GM18519 (cell line): ENCODE data around the gene DFFB.

Source experiments
- ATAC-seq: cut with Tn5 transposase; IDR thresholded peaks from one replicate; pipeline ENCODE4 v1.9.1; 2021; ENCODE audit warnings: mild to moderate bottlenecking, moderate library complexity; ENCODE audit not compliant: unreplicated experiment, low FRiP score

Gene DFFB

DNA sequence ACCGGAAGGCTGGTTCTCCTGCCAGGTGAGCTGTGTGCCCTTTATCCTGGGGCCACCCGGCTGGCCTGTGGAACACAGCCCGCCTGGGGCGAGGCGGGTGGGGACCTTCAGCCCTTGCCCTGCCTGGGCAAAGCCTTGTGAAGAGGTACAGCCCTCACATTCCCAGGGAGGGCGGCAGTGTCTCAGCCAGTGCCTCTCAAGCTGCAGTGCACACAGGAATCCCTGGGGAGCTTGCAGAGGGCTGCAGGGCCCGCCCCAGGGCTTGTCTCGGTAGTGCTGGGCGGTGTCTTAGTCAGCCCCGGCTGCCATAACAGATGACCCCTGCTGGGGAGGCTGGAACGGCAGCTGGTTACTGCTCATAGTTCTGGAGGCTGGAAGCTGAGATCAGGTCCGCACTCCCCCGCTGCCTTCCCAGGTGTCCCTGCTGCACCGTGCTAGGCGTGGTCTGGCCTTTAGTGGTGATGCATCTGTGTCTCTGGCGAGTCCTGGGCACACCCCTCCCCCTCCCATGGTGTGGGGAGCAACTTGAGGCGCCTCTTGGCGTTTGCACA, 12.6 kb downstream of the DFFB start:
- ATAC-seq: no peak

DNA sequence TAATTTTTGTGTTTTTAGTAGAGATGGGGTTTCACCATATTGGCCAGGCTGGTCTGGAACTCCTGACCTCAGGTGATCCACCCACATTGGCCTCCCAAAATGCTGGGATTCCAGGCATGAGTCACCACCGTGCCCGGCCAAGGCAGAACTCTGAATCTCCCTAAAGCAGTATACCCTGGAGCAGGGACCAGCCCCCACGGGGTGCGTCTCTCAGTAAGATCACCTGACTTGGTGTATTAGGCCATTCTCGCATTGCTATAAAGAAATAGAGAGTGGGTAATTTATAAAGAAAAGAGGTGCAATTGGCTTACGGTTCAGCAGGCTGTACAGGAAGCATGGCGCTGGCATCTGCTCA, 14.2 kb downstream of the DFFB start:
- no peak for ATAC-seq

DNA sequence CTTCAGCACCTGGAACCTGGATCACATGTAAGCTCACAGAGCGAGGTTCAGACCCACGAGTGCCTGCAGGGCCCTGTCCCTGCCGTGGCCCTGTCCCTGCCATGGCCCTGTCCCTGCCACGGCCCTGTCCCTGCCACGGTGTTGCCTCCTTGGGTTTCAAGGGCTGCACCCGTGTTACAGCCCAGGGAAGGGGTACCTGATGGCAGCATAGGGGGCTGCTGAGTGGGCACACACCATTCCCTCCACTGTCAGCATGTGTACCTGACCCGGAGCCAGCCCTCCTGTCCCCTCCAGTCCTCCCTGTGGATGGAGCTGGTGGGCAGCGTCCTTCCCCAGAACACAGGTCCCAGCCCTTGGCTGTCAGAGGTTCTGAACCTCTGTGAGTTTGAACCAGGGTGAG, 15.3 kb downstream of the DFFB start:
- ATAC-seq: no peak

DNA sequence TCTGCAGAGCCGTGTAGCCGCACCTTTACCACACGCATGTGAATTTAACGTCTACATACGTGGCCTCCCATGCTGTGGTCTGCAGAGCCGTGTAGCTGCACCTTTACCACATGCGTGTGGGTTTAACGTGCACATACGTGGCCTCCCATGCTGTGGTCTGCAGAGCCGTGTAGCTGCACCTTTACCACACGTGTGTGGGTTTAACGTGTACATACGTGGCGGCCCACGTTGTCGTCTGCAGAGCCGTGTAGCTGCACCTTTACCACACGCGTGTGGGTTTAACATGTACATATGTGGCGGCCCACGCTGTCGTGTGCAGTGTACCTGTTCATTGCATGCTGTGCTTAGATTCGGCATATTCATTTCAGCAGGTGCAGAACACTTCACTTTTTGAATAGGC, 17.5 kb downstream of the DFFB start:
- ATAC-seq: no peak

DNA sequence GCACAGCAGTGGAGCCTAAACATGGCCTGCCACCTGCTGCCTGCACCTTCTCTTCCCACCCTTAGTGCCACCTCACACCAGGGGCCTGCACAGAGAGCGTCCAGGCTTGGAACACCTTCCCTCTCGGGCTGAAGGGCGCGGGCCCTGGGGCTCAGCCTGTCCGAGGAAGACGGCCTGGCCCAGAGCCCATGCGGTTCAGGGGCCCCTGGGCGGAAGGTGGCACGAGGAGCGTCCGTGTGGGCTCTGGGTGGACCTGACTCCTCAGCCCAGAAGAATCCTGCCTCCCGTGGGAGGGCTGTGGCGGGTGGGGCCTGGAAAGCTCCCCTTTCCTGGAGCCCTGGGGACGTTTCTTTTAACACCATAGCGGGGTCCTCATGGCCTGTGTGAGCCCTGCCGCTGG, 19.4 kb downstream of the DFFB start:
- no peak for ATAC-seq

DNA sequence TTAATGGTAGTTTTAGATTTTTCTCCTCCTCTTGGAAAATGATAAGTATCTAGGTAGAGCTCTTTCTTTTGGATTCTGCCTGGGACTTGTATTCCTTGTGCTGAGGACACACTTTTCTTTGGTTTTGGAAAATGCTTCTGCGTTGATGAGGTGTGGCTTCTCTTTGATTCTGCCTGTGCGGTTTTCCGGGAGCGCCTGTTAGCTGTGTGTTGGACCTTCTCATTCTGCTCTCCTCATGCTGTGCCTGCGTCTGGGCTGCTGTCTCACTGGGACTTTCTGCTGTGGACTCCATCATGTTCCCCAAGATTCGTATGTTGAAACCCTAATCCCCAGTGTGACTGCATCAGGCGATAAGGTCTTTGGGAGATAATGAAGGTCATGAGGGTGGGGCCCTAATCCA, 21.8 kb downstream of the DFFB start:
- no peak for ATAC-seq

DNA sequence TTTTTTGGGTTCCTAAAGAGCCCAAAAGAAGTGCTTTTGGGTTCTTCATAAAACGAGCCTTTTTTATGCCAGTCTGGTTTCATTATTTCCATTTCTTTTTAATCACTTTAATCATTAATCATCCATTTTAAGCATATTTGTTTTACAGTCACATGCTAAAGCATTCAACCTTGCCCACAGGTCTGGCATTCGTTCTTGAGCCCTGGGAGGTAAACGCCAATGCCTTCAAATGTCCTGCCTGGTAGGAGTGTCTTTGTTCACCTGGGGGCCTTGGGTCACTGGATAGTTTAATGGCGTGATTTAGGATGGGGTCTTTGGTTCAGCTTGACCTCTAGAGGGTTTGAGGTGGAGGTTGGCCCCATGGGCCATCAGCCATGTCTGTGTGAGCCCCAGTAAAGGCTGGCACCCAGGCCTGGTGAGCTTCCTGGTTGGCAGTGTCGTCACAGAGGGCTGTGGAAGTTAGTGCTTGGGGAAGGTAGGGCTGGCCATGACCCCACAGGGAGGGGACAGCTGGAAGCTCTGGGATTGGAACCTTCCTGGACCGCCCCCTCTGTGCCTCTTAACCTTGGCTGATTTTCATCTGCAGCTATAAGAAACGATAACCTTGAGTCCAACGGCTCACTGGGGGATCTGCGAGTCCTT, 22.6 kb downstream of the DFFB start:
- no peak for ATAC-seq

DNA sequence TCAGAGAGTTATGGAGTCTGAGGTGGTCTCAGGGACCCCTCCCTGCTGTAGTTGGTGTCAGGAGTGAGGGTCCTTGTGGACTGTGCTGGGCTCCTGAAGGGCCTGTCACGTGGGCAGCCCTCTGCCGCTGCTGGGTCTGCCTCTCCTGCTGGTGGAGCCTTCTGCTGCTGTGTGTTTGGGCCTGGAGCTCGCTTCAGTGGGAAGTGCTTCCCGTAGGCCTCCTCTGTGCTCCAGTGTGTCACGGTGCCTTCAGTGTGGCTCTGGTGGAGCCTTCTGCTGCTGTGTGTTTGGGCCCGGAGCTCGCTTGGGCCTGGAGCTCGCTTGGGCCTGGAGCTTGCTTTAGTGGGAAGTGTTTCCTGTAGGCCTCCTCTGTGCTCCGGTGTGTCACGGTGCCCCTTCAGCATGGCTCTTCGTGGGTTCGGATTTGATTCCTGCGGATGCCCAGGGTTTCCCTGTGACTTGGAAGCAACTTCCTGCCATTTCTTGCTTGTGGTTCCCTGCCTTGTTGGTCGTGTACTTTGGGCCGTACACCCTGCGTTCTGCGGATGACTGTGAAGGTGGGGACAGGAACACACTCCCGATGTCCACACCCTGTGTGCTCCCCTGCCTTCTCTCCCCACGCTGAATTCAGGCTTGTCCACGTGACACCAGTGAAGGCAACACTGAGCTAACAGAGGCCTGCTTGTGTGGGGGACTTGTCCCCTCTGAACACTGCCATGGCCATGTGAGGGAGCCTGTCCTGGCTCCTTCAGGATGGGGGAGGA, 23.3 kb downstream of the DFFB start:
- ATAC-seq: no peak

DNA sequence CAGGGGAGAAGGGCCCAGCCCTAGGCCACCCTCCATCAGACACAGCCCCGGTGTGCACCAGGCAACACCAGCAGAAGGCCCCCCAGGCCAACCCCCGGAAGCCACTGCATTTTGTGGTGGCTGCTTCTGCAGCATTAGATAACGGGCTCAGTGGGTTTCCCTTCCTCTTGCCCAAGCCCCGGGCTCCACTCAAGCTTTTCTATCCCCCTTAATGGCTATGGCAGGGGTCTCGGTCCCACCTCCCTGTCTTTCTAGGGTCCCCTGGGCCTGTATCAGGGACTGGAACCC, 23.9 kb downstream of the DFFB start:
- no peak for ATAC-seq

DNA sequence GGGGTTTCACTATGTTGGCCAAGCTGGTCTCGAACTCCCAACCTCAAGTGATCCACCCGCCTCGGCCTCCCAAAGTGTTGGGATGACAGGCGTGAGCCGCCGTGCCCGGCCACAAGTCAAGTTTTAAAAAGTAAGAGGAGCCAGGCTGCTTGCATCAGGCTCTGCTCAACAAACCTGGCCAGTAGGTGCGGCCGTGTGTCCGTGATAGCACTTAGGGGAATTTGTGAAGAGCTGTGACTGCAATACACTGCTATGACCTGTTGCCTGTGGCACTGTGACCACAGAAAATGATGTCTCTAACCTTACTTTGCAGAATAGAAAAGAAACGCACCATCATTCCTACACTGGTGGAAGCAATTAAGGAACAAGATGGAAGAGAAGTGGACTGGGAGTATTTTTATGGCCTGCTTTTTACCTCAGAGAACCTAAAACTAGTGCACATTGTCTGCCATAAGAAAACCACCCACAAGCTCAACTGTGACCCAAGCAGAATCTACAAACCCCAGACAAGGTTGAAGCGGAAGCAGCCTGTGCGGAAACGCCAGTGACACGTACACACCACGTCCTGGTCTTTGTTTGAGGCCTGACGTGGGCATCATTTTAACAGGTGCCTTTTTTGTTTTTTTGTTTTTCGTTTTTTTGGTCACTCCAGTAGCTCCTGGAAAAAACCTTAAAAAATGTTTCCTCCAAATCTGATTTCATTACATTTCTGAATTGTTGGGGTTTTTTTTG, 26.1 kb downstream of the DFFB start:
- no peak for ATAC-seq

DNA sequence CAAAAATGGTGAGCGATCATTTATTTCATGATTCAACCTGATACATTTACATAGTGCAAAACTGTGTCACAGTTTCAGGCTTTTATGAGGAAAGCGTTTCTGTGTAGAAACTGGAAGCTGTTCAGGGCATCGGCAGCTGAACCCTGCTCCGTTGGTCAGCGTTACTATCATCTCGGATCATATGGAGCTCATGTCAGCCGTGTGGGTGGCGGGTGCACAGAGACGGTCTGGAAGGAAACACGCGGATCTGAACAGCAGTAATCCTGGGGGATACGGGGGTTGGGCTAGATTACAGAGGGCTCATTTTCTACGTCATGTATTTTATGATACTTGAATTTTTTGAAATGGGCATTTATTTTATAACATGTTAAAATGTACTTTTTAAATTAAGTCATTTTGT, 27.7 kb downstream of the DFFB start:
- ATAC-seq: no peak

DNA sequence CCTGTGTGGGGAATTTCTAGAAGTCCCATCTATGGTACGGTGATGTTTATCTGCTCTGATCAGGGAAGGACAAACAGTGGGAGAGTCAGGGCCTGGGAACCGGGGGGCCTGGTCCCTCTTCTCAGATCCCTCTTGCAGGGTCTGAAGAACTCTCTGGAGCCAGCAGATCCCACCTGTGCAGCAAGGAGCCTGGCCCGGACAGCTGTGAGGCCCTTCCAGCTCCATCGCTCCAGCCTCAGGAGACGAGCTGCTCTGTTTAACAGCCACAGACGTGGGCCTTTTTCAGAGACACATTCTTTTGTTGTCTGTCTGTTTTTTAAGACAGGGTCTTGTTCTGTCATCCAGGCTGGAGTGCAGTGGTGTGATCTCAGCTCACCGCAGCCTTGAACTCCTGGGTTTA, 28.3 kb downstream of the DFFB start:
- ATAC-seq: no peak

DNA sequence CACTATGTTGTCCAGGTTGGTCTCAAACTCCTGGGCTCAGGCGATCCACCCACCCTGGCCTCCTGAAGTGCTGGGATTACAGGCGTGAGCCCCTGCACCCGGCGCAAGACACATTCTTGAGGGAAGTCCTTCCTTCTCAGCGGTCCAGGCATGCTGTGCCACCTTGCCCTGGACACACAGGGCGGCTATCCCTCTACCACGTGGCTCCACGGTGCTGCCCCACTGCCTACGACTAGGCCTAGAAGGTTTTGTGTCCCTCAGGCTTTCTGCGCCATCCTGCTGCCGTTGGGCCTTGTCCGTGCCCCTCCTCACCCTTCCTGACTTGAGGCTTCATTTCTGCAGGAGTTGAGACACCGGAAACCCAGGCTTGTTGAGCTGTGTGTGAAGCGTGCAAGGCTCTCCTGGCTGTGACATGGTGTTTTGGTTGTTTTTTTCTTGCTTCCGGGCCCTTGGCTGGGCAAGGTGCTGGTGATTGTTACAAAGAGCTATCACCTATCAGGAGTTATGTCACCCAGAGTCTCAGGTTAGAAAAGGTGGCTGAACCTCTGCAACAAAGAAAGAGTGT, 28.9 kb downstream of the DFFB start:
- no peak for ATAC-seq

DNA sequence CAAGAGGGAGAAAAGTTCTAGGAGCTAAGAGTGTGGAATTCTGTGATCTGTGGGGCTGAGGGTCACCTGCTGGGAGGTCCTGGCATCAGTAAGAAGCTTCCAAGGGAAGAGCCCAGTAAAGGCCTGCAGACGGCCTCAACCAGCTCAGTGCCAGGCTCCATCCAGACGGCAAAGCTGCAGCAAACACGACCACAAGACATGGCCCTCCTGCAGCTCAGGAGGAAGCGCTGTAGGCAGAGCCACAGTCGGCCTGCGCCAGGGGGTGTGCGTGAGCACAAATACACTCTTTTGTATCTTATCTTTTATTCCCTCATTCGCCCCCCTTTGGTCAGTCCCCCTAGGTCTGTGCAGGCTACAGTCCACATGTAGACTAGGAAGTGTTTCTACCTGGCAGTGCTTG, 29.4 kb downstream of the DFFB start:
- ATAC-seq: no peak

DNA sequence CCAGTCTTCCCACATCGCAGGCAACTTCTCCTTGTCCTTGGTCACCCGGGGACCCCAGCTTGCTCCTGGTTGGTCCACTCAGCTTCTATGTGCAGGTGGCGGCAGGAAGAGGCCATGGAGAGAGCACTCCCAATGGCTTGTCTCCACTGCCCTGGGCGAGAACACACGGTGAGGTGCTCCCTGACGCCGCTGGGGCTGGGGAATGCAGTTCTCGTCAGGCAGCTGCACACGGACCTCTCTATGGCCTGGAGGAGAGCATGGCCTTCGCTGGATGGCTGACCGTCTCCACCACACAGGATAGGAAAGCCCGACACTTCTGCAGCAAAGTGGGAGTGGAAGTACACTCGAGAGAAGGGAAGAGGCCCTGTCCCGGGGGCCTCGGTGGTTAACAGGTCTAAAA, 31.0 kb downstream of the DFFB start:
- ATAC-seq: no peak

DNA sequence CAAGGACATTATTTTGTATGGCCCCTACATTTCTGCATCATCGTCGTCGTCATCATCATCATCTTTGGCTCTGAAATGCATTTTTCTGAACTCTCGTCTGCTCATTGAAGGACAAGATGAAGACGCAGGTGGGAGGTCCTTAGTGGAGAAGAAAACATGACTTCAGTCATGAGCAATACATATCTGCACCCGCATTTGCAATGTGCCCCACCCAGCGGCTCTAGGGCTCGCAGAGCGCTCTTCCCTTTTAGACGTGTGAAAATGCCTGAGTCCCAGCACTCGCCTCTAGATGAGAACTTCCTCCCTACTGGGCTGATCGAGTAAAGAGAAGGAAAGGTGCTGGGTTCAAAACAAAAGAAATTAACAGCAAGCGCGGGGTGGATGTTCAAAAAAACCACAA, 32.7 kb downstream of the DFFB start:
- ATAC-seq: no peak

DNA sequence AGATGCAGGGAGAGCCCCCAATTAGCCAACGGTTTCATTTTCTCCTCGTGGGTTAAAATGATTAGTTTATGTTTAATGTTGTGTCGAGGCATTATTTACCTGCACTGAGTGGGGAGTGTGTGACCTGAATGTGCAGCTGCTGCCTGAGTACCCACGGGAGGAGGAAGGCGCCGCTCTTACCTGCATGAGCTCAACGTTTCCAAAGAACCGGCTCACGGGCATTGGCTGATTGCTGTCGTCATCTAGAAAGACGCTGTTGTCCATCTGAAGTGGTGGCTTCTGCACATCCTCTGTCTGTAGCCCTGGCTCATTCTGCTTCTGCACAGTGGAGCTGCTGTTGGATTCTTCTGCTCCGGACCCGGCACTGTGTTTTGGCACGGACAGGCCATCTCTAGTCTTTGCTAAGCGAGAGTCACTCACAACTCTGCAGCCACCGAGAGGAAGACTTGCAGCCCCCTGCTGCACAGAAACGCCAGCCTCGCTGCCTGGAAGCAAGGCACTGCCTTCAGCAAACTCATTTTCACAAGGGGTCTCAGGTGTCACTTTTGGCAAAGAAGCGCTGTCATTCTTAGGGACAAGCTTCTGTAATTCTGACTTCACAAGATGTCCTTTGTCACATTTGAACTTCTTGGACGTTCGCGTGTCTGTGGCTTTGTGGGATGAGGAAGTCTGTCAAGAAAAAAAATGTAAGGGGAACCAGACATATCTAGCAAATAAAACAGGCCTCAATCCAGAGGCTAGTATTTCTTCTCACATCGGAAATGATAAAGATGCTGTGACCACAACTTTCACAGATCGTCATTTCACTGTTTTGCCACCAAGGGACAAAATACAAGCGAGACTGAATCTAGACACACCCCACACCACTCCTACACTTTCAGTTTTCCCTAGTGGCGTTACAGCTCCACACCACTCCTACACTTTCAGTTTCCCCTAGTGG, 33.4 kb downstream of the DFFB start:
- ATAC-seq: no peak

DNA sequence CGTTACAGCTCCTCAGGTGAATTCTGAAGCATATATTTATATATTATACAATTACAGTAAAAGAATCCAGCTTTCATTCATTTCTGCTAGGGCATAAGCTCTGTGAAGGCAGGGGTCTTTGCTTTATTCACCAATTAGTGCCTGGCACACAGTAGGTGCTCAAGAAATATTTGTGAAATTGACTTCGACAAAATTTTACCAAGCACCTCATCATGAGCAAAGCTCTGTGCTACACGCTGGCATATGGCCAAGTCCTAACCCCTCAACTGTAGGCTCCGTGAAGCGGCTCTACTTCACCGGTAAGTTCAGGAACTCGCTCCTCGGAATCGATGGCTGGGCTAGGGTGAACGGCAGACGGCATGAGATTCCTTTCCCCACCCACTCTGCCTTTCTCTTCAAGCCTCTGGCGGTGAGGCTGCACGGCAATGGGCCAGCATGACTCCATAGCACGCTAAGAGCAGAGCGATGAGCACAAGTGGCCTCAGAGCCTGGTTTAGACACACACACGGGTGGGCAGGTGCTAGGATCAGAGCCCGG, 34.1 kb downstream of the DFFB start:
- ATAC-seq: no peak

DNA sequence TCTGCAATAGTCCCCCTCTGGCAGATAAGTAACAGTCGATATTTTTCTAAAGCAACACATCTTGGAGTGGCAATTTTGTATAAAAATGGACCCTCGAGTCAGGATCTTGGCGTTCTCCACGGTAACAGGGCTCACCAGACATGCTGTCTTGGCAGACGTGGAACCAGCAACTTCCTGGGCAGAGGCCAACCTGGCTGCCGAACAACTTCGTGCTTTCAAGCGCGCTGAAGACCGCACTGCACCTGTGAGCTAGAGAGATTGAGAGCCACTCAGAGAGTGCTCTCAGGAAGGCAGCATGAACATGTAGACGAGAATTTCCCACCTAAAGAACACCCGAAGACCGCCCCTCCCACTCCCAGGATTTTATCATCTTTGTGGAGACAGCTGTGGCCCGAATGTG, 35.5 kb downstream of the DFFB start:
- no peak for ATAC-seq

DNA sequence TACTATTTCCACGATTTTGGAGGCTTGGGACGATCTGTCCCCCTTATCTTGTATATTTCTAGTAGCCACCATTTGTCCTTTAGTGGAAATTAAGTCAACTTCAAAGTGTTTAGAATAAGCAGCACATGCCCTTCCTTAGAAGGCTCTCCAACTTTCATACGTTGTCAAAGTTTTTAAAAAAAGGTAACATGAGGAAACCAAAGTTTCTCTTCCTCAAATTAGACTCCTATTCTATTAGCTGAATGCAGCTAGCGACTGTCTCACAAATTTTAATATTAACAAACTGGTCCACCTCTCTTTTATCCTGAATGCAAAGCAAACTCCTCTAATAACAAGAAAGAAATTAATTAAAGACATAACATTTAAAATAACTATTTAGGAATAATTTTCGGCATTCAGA, 35.9 kb downstream of the DFFB start:
- no peak for ATAC-seq
